ENCODE results near the gene USF3.

DNA sequence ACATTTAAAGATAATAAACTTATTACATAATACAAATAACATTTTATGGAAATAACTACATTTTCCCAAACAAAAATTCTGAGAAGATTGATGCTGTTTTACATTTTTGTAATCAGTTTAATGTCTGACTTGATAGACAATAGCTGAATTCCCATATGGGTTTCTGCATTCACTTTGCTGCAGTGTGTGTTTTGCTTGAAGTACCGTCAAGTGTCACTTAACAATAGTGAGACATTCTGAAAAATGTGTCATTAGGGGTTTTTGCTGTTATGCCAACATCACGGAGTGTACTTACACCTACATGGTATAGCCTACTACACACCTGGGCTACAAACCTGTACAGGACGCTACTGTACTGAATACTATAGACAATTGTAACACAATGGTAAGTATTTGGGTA lies 57.5 kb downstream of the USF3 start:
- TF ChIP-seq, protein P1, sequence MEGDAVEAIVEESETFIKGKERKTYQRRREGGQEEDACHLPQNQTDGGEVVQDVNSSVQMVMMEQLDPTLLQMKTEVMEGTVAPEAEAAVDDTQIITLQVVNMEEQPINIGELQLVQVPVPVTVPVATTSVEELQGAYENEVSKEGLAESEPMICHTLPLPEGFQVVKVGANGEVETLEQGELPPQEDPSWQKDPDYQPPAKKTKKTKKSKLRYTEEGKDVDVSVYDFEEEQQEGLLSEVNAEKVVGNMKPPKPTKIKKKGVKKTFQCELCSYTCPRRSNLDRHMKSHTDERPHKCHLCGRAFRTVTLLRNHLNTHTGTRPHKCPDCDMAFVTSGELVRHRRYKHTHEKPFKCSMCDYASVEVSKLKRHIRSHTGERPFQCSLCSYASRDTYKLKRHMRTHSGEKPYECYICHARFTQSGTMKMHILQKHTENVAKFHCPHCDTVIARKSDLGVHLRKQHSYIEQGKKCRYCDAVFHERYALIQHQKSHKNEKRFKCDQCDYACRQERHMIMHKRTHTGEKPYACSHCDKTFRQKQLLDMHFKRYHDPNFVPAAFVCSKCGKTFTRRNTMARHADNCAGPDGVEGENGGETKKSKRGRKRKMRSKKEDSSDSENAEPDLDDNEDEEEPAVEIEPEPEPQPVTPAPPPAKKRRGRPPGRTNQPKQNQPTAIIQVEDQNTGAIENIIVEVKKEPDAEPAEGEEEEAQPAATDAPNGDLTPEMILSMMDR (IDR thresholded peaks at IDR 0.05), result no peak
- no peak for TF ChIP-seq POLR2A (IDR thresholded peaks at IDR 0.05)

Measured in stomach (tissue), 4 donors.